Measurements from ENCODE around the gene SGCA. TPM values are rescaled to one million over a fixed set of nuclear protein-coding genes. Genes with fewer than 3 reads are reported as not detected.

Gene SGCA
- total and polyA plus RNA-seq, 2 of the 13 experiments (the other 11 are each of a cell fraction or from before 2014, with no cell fraction given) = not detected

DNA sequence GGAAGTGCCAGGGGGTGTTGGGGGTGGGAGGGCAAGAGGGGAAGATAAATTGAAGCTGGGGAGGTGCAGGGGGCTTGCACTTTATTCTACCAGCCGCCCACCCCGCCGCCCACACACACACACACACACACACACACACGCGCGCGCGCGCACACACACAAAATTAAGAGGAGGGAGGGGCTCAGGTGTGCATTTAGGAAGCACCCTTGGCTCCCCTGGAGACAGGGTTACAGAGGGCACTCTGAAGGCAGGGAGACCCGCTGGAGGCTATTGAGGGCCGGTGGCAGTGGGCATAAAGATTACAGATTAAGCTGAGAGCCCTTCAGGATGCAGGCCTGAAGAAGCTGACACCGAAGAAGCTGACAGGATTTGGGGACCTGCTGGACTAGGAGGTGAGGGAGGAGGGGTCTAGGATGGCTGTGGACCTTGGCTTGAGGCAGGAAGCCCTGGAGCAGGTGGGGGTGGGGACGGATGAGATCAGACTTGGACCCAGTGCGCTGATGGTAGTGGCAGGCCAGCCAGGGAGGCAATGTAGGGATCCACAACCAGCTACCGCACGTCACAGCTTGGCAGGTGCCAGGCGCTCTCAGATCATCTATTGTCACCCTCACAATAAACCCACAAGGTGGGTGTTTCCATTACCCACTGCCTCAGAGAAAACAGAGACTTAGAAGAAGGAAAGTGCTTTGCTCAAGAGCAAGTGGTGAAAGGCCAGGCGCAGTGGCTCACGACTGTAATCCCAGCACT is 35.1 kb upstream of the SGCA start (continued):
- TF ChIP-seq SETDB1 (CRISPR knock-in tag; IDR thresholded peaks at IDR 0.05; ENCODE audit: borderline replicate concordance) (no peak), ZNF556 (CRISPR knock-in tag; IDR thresholded peaks at IDR 0.05; ENCODE audit: borderline replicate concordance) (peak; percentile 35; the same call in 1 of the 2 replicates), ZFX (CRISPR knock-in tag; IDR thresholded peaks at IDR 0.05; ENCODE audit: low read depth) (peak; percentile 34), YY1 (IDR thresholded peaks at IDR 0.05; ENCODE audit: insufficient read depth, insufficient replicate concordance, low read depth, low read length) (no peak), ZSCAN20 (CRISPR knock-in tag; IDR thresholded peaks at IDR 0.05; ENCODE audit: borderline replicate concordance) (no peak), ZNF207 (IDR thresholded peaks at IDR 0.05; ENCODE audit: borderline replicate concordance) (no peak), ZNF138 (CRISPR knock-in tag; IDR thresholded peaks at IDR 0.05; ENCODE audit: low read depth) (no peak), ZNF629 (CRISPR knock-in tag; conservative IDR thresholded peaks at IDR 0.05) (peak; percentile 31; the same call in 1 of the 2 replicates), YEATS4 (CRISPR knock-in tag; IDR thresholded peaks at IDR 0.05; ENCODE audit: borderline replicate concordance) (0 out of 2 replicates have a peak, but pooled peaks have one; percentile 6), ZFP41 (CRISPR knock-in tag; IDR thresholded peaks at IDR 0.05; ENCODE audit: borderline replicate concordance) (no peak)
- TF ChIP-seq, protein P1, sequence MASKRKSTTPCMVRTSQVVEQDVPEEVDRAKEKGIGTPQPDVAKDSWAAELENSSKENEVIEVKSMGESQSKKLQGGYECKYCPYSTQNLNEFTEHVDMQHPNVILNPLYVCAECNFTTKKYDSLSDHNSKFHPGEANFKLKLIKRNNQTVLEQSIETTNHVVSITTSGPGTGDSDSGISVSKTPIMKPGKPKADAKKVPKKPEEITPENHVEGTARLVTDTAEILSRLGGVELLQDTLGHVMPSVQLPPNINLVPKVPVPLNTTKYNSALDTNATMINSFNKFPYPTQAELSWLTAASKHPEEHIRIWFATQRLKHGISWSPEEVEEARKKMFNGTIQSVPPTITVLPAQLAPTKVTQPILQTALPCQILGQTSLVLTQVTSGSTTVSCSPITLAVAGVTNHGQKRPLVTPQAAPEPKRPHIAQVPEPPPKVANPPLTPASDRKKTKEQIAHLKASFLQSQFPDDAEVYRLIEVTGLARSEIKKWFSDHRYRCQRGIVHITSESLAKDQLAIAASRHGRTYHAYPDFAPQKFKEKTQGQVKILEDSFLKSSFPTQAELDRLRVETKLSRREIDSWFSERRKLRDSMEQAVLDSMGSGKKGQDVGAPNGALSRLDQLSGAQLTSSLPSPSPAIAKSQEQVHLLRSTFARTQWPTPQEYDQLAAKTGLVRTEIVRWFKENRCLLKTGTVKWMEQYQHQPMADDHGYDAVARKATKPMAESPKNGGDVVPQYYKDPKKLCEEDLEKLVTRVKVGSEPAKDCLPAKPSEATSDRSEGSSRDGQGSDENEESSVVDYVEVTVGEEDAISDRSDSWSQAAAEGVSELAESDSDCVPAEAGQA (IDR thresholded peaks at IDR 0.05; ENCODE audit: low read depth) = no peak
- TF ChIP-seq, protein P1 (CRISPR knock-in tag; IDR thresholded peaks at IDR 0.05; ENCODE audit: borderline replicate concordance) = no peak
- TF ChIP-seq, protein P2, sequence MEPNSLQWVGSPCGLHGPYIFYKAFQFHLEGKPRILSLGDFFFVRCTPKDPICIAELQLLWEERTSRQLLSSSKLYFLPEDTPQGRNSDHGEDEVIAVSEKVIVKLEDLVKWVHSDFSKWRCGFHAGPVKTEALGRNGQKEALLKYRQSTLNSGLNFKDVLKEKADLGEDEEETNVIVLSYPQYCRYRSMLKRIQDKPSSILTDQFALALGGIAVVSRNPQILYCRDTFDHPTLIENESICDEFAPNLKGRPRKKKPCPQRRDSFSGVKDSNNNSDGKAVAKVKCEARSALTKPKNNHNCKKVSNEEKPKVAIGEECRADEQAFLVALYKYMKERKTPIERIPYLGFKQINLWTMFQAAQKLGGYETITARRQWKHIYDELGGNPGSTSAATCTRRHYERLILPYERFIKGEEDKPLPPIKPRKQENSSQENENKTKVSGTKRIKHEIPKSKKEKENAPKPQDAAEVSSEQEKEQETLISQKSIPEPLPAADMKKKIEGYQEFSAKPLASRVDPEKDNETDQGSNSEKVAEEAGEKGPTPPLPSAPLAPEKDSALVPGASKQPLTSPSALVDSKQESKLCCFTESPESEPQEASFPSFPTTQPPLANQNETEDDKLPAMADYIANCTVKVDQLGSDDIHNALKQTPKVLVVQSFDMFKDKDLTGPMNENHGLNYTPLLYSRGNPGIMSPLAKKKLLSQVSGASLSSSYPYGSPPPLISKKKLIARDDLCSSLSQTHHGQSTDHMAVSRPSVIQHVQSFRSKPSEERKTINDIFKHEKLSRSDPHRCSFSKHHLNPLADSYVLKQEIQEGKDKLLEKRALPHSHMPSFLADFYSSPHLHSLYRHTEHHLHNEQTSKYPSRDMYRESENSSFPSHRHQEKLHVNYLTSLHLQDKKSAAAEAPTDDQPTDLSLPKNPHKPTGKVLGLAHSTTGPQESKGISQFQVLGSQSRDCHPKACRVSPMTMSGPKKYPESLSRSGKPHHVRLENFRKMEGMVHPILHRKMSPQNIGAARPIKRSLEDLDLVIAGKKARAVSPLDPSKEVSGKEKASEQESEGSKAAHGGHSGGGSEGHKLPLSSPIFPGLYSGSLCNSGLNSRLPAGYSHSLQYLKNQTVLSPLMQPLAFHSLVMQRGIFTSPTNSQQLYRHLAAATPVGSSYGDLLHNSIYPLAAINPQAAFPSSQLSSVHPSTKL (CRISPR knock-in tag; IDR thresholded peaks at IDR 0.05) = no peak
- TF ChIP-seq, protein P3, sequence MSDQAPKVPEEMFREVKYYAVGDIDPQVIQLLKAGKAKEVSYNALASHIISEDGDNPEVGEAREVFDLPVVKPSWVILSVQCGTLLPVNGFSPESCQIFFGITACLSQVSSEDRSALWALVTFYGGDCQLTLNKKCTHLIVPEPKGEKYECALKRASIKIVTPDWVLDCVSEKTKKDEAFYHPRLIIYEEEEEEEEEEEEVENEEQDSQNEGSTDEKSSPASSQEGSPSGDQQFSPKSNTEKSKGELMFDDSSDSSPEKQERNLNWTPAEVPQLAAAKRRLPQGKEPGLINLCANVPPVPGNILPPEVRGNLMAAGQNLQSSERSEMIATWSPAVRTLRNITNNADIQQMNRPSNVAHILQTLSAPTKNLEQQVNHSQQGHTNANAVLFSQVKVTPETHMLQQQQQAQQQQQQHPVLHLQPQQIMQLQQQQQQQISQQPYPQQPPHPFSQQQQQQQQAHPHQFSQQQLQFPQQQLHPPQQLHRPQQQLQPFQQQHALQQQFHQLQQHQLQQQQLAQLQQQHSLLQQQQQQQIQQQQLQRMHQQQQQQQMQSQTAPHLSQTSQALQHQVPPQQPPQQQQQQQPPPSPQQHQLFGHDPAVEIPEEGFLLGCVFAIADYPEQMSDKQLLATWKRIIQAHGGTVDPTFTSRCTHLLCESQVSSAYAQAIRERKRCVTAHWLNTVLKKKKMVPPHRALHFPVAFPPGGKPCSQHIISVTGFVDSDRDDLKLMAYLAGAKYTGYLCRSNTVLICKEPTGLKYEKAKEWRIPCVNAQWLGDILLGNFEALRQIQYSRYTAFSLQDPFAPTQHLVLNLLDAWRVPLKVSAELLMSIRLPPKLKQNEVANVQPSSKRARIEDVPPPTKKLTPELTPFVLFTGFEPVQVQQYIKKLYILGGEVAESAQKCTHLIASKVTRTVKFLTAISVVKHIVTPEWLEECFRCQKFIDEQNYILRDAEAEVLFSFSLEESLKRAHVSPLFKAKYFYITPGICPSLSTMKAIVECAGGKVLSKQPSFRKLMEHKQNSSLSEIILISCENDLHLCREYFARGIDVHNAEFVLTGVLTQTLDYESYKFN (CRISPR knock-in tag; conservative IDR thresholded peaks at IDR 0.05) = 0 out of 2 replicates have a peak, but pooled peaks have one; percentile 50
